SK-N-SH (cell line): ENCODE results near the gene LHX6. TPM values are rescaled to one million over a fixed set of nuclear protein-coding genes. Genes with fewer than 3 reads are reported as not detected.

Experiments
- CTCF ChIA-PET: fragments of 300-600, 350-600 bp; formaldehyde crosslinking; extraction: SDS; loops from one replicate; lab custom pipeline; 2021; lab: Yijun Ruan, JAX
- POLR2A ChIA-PET: fragments of 350-600 bp; sonication (Branson Sonifier 250); formaldehyde crosslinking; extraction: SDS; loops from one replicate; lab custom pipeline; 2020; ENCODE audit warnings: antibody characterized with exemption, inconsistent platforms; lab: Yijun Ruan, JAX
- DNase-seq: peaks from one replicate; pipeline ENCODE4 v3.0.0; 2012
- H2AFZ ChIP-seq: fragments of 200-600 bp; sonication (generic); 2 replicates; pipeline ENCODE4 v1.8.1; 2016; ENCODE audit warnings: antibody characterized with exemption, mild to moderate bottlenecking, low read depth
- H3F3A ChIP-seq: fragments of 200-600 bp; sonication (generic); replicated peaks from 2 replicates; pipeline ENCODE3; 2016; ENCODE audit warnings: antibody characterized with exemption, mild to moderate bottlenecking; ENCODE audit not compliant: insufficient read depth
- H3K27ac ChIP-seq, 2 experiments: fragments of 200-500 bp in 1 of 2; fragments of 200-600 bp in 1 of 2; sonication (Bioruptor generic) in 1 of 2; sonication (generic), shearing (Covaris generic) in 1 of 2; 2 replicates each; pipeline versions ENCODE4 v1.5.1 to v1.6.1; 2014 to 2016; ENCODE audit warnings: low read depth in 2 of 2, inconsistent platforms in 1 of 2, low read length in 1 of 2, mild to moderate bottlenecking in 1 of 2, mixed read lengths in 1 of 2
- H3K27me3 ChIP-seq: fragments of 200-600 bp; sonication (generic), shearing (Covaris generic); 2 replicates; pipeline ENCODE4 v1.6.1; 2016; ENCODE audit warnings: mixed run types; ENCODE audit not compliant: insufficient read depth
- H3K36me3 ChIP-seq, 2 experiments: fragments of 200-500 bp in 1 of 2; fragments of 200-600 bp in 1 of 2; sonication (Bioruptor generic) in 1 of 2; sonication (generic) in 1 of 2; replicated peaks in 1 of 2; 2 replicates each; pipeline versions ENCODE3 to v1.5.1; 2014 to 2016; ENCODE audit warnings: low read length in 1 of 2, mild to moderate bottlenecking in 1 of 2; ENCODE audit not compliant: insufficient read depth in 2 of 2, control insufficient read depth in 1 of 2
- H3K4me1 ChIP-seq, 2 experiments: fragments of 200-500 bp in 1 of 2; fragments of 200-600 bp in 1 of 2; sonication (Bioruptor generic) in 1 of 2; sonication (generic), shearing (Covaris generic) in 1 of 2; 2 replicates each; pipeline versions ENCODE4 v1.5.1 to v1.6.1; 2014 to 2016; ENCODE audit warnings: low read depth in 1 of 2, low read length in 1 of 2, mixed run types in 1 of 2; ENCODE audit not compliant: insufficient read depth in 2 of 2, control insufficient read depth in 1 of 2
- H3K4me2 ChIP-seq: fragments of 200-600 bp; sonication (generic), shearing (Covaris generic); 2 replicates; pipeline ENCODE4 v1.6.1; 2017; ENCODE audit warnings: mixed run types
- H3K4me3 ChIP-seq, 2 experiments: fragments of 200-500 bp in 1 of 2; fragments of 200-600 bp in 1 of 2; sonication (Bioruptor generic) in 1 of 2; sonication (generic), shearing (Covaris generic) in 1 of 2; 2 replicates each; pipeline versions ENCODE4 v1.5.1 to v1.8.1; 2014 to 2016; ENCODE audit warnings: low read depth in 2 of 2, inconsistent platforms in 1 of 2, low read length in 1 of 2, mild to moderate bottlenecking in 1 of 2, mixed read lengths in 1 of 2, moderate library complexity in 1 of 2
- H3K79me2 ChIP-seq: fragments of 200-600 bp; sonication (generic); 2 replicates; pipeline ENCODE4 v1.8.1; 2017; ENCODE audit warnings: mild to moderate bottlenecking; ENCODE audit not compliant: insufficient read depth
- H3K9ac ChIP-seq: fragments of 200-600 bp; sonication (generic); 2 replicates; pipeline ENCODE4 v1.6.1; 2017; ENCODE audit warnings: mixed run types
- H3K9me2 ChIP-seq: fragments of 200-600 bp; sonication (generic); 2 replicates; pipeline ENCODE4 v1.6.1; 2017; ENCODE audit warnings: mixed run types
- H3K9me3 ChIP-seq: fragments of 200-600 bp; sonication (generic); 2 replicates; pipeline ENCODE4 v1.6.1; 2017; ENCODE audit warnings: mixed run types, mild to moderate bottlenecking, moderate library complexity
- H4K20me1 ChIP-seq: fragments of 200-600 bp; sonication (generic); 2 replicates; pipeline ENCODE4 v1.6.1; 2017; ENCODE audit warnings: mild to moderate bottlenecking, mixed run types; ENCODE audit not compliant: insufficient read depth
- EP300 ChIP-seq, 2 experiments: IDR thresholded peaks; 2 replicates each; pipeline versions ENCODE4 v1.4.0 to v1.6.1; 2012; ENCODE audit warnings: borderline replicate concordance in 1 of 2, low read depth in 1 of 2, low read length in 1 of 2
- FOSL2 ChIP-seq: IDR thresholded peaks from 2 replicates; pipeline ENCODE4 v1.4.0; 2012; ENCODE audit warnings: low read depth, mild to moderate bottlenecking, moderate library complexity, borderline replicate concordance
- FOXJ3 ChIP-seq: sonication (generic); formaldehyde crosslinking; IDR thresholded peaks from 2 replicates; pipeline ENCODE4 v1.5.1; 2020; ENCODE audit warnings: mild to moderate bottlenecking, missing genetic modification reagents
- MXI1 ChIP-seq: IDR thresholded peaks from 2 replicates; pipeline ENCODE4 v1.6.1; 2012; ENCODE audit warnings: mild to moderate bottlenecking, low read depth, low read length, improper control_type of control experiment
- NFIC ChIP-seq: IDR thresholded peaks from 2 replicates; pipeline ENCODE4 v1.4.0; 2012; ENCODE audit warnings: borderline replicate concordance
- NRF1 ChIP-seq: IDR thresholded peaks from 2 replicates; pipeline ENCODE4 v1.6.1; 2012; ENCODE audit warnings: low read depth, mild to moderate bottlenecking, low read length
- POLR2AphosphoS5 ChIP-seq: IDR thresholded peaks from 2 replicates; pipeline ENCODE4 v1.6.1; 2012; ENCODE audit warnings: low read depth, low read length
- RAD21 ChIP-seq: IDR thresholded peaks from 2 replicates; pipeline ENCODE4 v1.6.1; 2012; ENCODE audit warnings: mild to moderate bottlenecking, low read length
- RCOR1 ChIP-seq: fragments of 150-350 bp; IDR thresholded peaks from 2 replicates; pipeline ENCODE4 v1.6.1; 2017; ENCODE audit warnings: antibody characterized with exemption, low read length
- RXRA ChIP-seq: IDR thresholded peaks from 2 replicates; pipeline ENCODE4 v1.4.0; 2012; ENCODE audit warnings: low read depth, mild to moderate bottlenecking, borderline replicate concordance
- SMC3 ChIP-seq: IDR thresholded peaks from 2 replicates; pipeline ENCODE4 v1.6.1; 2012; ENCODE audit warnings: low read depth, low read length, improper control_type of control experiment
- TAF1 ChIP-seq: IDR thresholded peaks from 2 replicates; pipeline ENCODE4 v1.6.1; 2012; ENCODE audit warnings: low read depth, mild to moderate bottlenecking, low read length, moderate library complexity, borderline replicate concordance
- TCF12 ChIP-seq: IDR thresholded peaks from 2 replicates; pipeline ENCODE4 v1.4.0; 2012
- TEAD4 ChIP-seq: IDR thresholded peaks from 2 replicates; pipeline ENCODE4 v1.4.0; 2012; ENCODE audit warnings: mild to moderate bottlenecking, borderline replicate concordance; ENCODE audit not compliant: insufficient read depth
- WGBS: methylation state at CpG from one replicate; pipeline ENCODE4 v1.1.6; 2017; ENCODE audit warnings: low lambda C conversion rate; 5-methylcytosine and 5-hydroxymethylcytosine counted together
- polyA plus RNA-seq, 3 experiments: library from polyadenylated mRNA; depleted of rRNA; stranded (reverse); fragments of >200 nt; gene quantifications; 2 replicates each; pipeline ENCODE4 v1.2.3, GENCODE V29; 2012
- TF ChIP-seq, protein P1 (sequence below): fragments of 150-350 bp; IDR thresholded peaks from 2 replicates; pipeline ENCODE4 v1.6.1; 2016; ENCODE audit warnings: mild to moderate bottlenecking, low read depth, low read length
- TF ChIP-seq, protein P2 (sequence below): IDR thresholded peaks from 2 replicates; pipeline ENCODE4; 2012
- TF ChIP-seq, protein P3 (sequence below): fragments of 200-600 bp; sonication (generic); IDR thresholded peaks from 2 replicates; pipeline ENCODE4 v1.6.1; 2017; ENCODE audit warnings: antibody characterized with exemption, mild to moderate bottlenecking, moderate library complexity
- TF ChIP-seq, protein P4 (sequence below): IDR thresholded peaks from 2 replicates; pipeline ENCODE4 v1.6.1; 2012; ENCODE audit warnings: mild to moderate bottlenecking, low read depth, low read length, moderate library complexity

The LHX6 gene
- polyA plus RNA-seq, 1 of the 3 experiments (the other 2 are of a cell fraction): 0.02 TPM

DNA sequence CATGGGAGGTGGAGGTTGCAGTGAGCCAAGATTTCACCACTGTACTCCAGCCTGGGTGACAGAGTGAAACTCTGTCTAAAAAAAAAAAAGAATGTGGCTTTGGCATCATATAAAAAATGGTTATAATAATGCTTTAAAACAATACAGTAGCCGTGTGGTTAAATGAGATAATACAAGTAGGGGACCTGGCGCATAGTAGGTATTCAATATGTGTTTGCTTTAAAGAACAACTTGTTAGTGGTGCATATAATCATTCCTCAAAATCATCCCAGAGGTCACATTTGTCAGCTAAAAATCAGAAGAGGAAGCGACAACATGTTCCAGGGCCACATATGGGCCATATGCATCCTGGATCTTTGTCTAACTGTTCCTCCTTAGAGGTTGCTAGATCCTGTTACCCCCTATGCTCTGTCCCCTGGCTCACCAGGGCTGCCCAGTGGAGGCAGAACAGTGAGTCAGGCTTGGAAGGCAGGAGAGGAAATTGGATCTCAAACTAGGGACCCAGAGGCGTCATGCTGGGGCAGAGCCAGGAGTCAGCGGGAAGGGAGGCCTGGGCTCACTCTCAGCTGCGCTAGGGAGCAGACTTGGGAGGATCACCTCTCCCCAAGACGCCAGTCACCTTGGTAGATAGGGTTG lies 27.7 kb downstream of the LHX6 start:
- Histone ChIP-seq H3K9me3 (no peaks in the 10 kb centered on the region), H3K79me2 (no peaks in the 10 kb centered on the region), H3K4me3 (no peak overlapping the region), H4K20me1 (no peaks in the 10 kb centered on the region), H3K27me3 (no peaks in the 10 kb centered on the region; the same call in 1 of the 2 replicates), H3F3A (no peaks in the 10 kb centered on the region)
- 90% methylated on average over 7 of the region's 7 CpGs for WGBS
- ChIA-PET CTCF (interaction anchor here (0.8 to 1.2 kb wide), 2 partner anchors 102 to 150 kb away, joined by 3 to 5 read pairs; no protein-coding TSS in a partner anchor), POLR2A (no interaction called here)
- no peak for DNase-seq
- TF ChIP-seq NFIC (0 out of 2 replicates have a peak, but pooled peaks have one; percentile 9), RAD21 (no peak), MXI1 (no peak), FOSL2 (0 out of 2 replicates have a peak, but pooled peaks have one; percentile 5), FOXJ3 (CRISPR knock-in tag) (no peak), TEAD4 (no peak), TAF1 (no peak), SMC3 (no peak)
- TF ChIP-seq, protein P1, sequence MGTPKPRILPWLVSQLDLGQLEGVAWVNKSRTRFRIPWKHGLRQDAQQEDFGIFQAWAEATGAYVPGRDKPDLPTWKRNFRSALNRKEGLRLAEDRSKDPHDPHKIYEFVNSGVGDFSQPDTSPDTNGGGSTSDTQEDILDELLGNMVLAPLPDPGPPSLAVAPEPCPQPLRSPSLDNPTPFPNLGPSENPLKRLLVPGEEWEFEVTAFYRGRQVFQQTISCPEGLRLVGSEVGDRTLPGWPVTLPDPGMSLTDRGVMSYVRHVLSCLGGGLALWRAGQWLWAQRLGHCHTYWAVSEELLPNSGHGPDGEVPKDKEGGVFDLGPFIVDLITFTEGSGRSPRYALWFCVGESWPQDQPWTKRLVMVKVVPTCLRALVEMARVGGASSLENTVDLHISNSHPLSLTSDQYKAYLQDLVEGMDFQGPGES: no peak
- TF ChIP-seq, protein P2, sequence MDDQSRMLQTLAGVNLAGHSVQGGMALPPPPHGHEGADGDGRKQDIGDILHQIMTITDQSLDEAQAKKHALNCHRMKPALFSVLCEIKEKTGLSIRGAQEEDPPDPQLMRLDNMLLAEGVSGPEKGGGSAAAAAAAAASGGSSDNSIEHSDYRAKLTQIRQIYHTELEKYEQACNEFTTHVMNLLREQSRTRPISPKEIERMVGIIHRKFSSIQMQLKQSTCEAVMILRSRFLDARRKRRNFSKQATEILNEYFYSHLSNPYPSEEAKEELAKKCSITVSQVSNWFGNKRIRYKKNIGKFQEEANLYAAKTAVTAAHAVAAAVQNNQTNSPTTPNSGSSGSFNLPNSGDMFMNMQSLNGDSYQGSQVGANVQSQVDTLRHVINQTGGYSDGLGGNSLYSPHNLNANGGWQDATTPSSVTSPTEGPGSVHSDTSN: no peak
- TF ChIP-seq, all 33 proteins: peak for 2
- H3K4me2 ChIP-seq: no peak overlapping the region
- peaks cover 0 to 10% of the 10 kb centered on the region in 2 experiments; a peak in 1 of 4 replicates for H3K4me1 ChIP-seq
- H3K9me2 ChIP-seq: no peaks in the 10 kb centered on the region
- H3K27ac ChIP-seq: no peak overlapping the region
- no peak overlapping the region for H2AFZ ChIP-seq
- no peaks in the 10 kb centered on the region for H3K36me3 ChIP-seq
- no peak overlapping the region for H3K9ac ChIP-seq

DNA sequence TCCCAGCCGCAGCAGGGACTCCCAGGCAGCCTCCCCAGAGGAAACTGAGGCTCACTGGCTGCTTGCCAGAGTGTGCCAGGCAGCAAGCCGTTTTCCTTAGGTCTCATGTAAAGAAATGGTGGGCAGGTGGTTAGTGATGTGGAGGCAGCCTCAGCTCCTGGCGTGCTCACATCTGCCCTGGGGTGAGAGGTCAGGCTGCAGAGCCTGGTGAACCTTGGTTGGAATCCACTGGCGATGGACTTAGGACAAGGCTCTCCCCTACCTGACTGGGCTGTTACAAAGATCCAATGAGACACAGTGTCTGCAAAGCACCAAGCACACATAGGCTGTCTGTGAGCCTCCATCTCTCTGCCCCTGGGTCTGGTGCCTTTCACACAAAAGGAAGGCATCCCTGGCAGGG lies 30.9 kb downstream of the LHX6 start:
- H3K9me2 ChIP-seq: no peaks in the 10 kb centered on the region
- H3K27ac ChIP-seq: no peak overlapping the region
- no peak for DNase-seq
- no peaks in the 10 kb centered on the region for H3K36me3 ChIP-seq
- H3K4me3 ChIP-seq: no peak overlapping the region
- 52% methylated on average over 3 of the region's 4 CpGs for WGBS
- H2AFZ ChIP-seq: no peak overlapping the region
- no peaks in the 10 kb centered on the region for H3K9me3 ChIP-seq
- H3K79me2 ChIP-seq: no peaks in the 10 kb centered on the region
- H3K4me1 ChIP-seq: no peaks in the 10 kb centered on the region; a peak in 1 of 4 replicates
- ChIA-PET POLR2A (no interaction called here), CTCF (interaction anchor here (1.2 kb wide), 1 partner anchor 74 kb away, joined by 3 read pairs; no protein-coding TSS in a partner anchor)
- no peak overlapping the region for H3K9ac ChIP-seq
- no peak overlapping the region for H3K4me2 ChIP-seq
- no peaks in the 10 kb centered on the region for H4K20me1 ChIP-seq
- peaks cover 4% of the 10 kb centered on the region; the same call in 1 of the 2 replicates for H3K27me3 ChIP-seq
- H3F3A ChIP-seq: no peaks in the 10 kb centered on the region
- TF ChIP-seq SMC3 (no peak), TCF12 (no peak), EP300 (IDR thresholded peaks at IDR 0.05; ENCODE audit: borderline replicate concordance in 1 of 2, low read depth in 1 of 2, low read length in 1 of 2) (no peak), RCOR1 (no peak), NFIC (no peak), POLR2AphosphoS5 (no peak), FOSL2 (no peak), NRF1 (no peak), RXRA (no peak)
- TF ChIP-seq, protein P3, sequence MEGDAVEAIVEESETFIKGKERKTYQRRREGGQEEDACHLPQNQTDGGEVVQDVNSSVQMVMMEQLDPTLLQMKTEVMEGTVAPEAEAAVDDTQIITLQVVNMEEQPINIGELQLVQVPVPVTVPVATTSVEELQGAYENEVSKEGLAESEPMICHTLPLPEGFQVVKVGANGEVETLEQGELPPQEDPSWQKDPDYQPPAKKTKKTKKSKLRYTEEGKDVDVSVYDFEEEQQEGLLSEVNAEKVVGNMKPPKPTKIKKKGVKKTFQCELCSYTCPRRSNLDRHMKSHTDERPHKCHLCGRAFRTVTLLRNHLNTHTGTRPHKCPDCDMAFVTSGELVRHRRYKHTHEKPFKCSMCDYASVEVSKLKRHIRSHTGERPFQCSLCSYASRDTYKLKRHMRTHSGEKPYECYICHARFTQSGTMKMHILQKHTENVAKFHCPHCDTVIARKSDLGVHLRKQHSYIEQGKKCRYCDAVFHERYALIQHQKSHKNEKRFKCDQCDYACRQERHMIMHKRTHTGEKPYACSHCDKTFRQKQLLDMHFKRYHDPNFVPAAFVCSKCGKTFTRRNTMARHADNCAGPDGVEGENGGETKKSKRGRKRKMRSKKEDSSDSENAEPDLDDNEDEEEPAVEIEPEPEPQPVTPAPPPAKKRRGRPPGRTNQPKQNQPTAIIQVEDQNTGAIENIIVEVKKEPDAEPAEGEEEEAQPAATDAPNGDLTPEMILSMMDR: no peak
- TF ChIP-seq, protein P4, sequence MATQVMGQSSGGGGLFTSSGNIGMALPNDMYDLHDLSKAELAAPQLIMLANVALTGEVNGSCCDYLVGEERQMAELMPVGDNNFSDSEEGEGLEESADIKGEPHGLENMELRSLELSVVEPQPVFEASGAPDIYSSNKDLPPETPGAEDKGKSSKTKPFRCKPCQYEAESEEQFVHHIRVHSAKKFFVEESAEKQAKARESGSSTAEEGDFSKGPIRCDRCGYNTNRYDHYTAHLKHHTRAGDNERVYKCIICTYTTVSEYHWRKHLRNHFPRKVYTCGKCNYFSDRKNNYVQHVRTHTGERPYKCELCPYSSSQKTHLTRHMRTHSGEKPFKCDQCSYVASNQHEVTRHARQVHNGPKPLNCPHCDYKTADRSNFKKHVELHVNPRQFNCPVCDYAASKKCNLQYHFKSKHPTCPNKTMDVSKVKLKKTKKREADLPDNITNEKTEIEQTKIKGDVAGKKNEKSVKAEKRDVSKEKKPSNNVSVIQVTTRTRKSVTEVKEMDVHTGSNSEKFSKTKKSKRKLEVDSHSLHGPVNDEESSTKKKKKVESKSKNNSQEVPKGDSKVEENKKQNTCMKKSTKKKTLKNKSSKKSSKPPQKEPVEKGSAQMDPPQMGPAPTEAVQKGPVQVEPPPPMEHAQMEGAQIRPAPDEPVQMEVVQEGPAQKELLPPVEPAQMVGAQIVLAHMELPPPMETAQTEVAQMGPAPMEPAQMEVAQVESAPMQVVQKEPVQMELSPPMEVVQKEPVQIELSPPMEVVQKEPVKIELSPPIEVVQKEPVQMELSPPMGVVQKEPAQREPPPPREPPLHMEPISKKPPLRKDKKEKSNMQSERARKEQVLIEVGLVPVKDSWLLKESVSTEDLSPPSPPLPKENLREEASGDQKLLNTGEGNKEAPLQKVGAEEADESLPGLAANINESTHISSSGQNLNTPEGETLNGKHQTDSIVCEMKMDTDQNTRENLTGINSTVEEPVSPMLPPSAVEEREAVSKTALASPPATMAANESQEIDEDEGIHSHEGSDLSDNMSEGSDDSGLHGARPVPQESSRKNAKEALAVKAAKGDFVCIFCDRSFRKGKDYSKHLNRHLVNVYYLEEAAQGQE: no peak
